CD4-positive, alpha-beta T cell treated with Interleukin-15 for 4 hours (primary cell): ENCODE data around the gene DOK7.
"Not testable (repeated sequence)": the region's sequence is repeated elsewhere in the genome, so short reads cannot be mapped to it uniquely, and the experiment has no call there.

ENCODE experiments used
- DNase-seq: peaks from one replicate; pipeline ENCODE4 v3.0.0-alpha.2; 2020; ENCODE audit warnings: low spot score

The DOK7 gene

GRCh38 chr4:3442959-3443749 is 20.0 kb upstream of the DOK7 start:
- peak; percentile 51 for DNase-seq

- no peak for DNase-seq
These were observed 19.3 kb upstream of the DOK7 start for GRCh38 chr4:3443750-3444309.

DNA sequence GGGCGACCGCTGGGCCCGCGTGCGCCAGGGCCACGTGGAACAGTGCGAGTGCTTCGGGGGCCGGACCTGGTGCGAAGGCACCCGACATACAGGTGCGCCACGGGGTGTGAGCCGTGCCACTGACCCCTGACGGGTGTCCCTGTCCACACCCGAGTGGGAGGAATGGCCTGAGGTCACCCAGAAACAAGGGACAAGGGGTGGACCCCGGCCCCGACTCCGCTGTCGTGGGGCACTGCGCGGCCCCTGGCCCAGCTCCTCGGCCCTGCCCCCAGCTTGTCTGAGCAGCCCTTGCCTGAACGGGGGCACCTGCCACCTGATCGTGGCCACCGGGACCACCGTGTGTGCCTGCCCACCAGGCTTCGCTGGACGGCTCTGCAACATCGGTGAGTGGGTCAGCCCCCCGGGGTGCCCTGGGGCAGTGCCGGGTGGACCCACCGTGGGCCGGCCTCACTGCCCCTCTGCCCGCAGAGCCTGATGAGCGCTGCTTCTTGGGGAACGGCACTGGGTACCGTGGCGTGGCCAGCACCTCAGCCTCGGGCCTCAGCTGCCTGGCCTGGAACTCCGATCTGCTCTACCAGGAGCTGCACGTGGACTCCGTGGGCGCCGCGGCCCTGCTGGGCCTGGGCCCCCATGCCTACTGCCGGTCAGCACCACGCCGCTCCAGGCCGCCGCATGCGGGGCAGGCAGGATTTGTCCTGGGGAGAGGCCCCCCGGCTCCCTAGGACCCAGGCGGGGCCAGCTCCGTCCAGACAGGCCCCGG is 18.6 kb upstream of the DOK7 start:
- no peak for DNase-seq

- DNase-seq = no peak
These were observed 17.8 kb upstream of the DOK7 start for GRCh38 chr4:3445111-3445820.

DNA sequence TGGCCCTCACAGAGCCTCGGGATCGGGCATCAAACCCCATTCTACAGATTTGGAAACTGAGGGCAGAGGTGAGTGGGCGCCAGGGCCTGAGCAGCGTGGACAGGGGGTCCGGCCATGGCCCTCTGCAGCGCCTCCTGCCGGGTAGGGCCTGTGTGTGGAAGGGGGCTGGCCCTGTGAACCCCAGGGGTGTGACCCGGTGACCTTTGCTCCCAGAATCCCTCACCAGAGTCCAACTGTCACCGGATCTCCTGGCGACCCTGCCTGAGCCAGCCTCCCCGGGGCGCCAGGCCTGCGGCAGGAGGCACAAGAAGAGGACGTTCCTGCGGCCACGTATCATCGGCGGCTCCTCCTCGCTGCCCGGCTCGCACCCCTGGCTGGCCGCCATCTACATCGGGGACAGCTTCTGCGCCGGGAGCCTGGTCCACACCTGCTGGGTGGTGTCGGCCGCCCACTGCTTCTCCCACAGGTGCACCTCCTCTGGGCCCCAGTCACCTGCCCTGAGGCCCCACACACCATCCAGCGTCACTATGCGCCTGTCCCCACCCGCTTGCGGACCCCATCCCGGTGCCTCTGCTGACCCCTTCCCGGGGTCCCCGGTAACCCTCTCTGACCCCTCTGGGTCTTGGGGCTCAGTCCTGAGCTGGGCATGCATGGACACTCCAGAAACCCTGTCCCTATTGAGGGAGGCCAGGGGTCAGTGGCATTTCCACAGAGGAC is 17.1 kb upstream of the DOK7 start:
- no peak for DNase-seq

GRCh38 chr4:3446631-3447320 is 16.3 kb upstream of the DOK7 start:
- no peak for DNase-seq

GRCh38 chr4:3447431-3448395 is 15.4 kb upstream of the DOK7 start:
- DNase-seq = no peak

- DNase-seq = no peak
These were observed 14.0 kb upstream of the DOK7 start for GRCh38 chr4:3449047-3449573.

DNA sequence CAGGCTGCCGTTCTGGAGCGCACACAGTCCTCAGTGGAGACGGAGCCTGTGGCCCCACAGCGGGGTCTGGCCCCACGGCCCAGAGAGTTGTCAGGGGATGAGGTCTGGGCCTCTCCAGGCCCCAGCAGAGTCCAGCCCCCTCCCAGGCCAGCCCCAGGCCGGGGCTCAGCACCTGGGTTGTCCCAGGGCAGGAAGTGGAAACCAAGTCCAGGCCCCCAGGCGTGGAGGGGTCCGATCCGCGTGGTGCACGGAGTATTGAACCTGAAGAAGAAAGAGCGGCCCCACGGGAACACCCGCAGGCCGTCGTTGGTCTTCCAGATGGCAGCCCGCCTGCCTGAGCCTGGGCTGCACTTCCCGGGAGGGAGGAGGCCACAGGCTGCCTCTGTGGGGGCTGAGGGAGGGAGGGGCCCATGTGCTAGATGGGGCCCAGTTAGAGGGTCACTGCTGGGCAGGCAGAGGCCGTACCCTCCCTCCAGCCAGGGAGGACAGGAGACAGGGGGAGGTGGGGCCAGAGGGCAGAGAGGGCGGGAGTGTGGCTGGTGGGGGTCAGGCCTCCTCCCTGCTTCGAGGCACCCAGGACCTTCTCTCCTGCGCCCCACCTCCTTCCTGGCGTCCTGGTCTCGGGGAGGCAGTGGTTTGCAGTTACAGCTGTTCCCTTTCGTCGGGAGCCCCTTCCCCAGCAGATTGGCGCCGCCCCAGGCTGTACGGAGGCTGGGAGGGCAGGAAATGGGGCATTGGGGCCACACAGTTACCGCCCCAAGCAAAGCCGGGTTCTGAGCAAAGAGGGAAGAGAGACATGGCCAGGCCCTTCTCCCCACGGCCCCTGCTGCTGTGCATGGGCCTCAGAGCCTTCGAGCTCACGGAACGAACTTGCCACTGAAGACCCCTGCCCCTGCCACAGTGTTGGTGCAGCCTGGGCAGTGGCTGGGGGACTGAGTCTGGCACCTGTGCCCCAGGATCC is 13.3 kb upstream of the DOK7 start:
- DNase-seq = no peak

DNA sequence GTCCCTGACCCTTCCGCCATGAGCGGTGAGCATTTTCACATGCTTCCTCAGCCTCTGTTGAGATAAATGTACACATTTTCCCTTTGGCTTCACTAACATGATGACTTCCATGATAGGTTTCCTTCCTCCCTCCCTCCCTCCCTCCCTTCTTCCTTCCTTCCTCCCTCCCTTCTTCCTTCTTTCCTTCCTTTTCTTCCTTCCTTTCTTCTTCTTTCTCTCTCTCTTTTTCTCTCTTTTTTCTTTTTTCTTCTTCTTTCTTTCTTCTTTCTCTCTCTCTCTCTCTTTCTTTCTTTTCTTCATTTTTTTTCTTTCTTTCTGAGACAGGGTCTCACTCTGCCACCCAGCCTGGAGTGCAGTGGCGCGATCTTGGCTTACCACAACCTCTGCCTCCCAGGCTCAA is 12.5 kb upstream of the DOK7 start:
- DNase-seq = no peak

- no peak for DNase-seq
These were observed 11.2 kb upstream of the DOK7 start for GRCh38 chr4:3451956-3452355.

DNA sequence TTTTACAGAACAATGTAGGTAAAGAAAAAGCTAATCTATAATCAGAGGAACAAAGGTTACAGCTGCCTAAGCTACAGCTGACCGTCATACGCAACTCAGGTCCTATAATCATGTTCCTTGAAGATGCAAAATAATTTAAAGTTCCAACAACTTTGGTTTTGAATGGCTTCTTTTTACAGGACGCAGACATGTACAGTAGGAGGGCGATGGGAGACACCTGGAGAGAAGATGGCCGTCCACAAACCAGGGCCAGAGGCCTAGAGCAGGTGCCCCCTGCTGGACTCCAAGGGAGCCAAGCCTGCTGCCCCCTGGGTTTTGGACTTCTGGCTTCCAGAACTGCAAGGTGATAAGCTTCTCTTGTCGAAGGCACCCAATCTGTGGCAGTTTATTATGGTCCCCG is 10.7 kb upstream of the DOK7 start:
- no peak for DNase-seq

- DNase-seq = not testable (repeated sequence)
These were observed 7.5 kb upstream of the DOK7 start for GRCh38 chr4:3455596-3455995.

DNA sequence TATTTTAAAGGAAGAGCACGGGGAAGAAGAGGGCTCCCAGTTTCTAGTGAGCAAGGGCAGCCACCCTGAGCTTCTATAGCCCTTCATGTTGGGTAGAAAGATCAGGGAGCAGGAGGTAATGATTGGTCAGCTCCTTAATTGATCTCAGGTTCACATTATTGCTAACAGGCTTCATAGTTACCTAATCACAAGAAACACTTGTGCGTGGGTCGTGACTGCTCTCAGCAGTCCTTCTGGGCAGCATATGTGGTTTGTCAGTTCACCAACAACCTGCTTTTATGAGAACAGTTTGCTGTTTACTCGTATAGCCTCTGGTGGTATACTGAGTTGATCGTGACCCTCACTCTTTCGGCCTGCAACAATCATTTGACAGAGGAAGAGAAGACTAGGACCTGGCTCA is 4.7 kb upstream of the DOK7 start:
- no peak for DNase-seq

DNA sequence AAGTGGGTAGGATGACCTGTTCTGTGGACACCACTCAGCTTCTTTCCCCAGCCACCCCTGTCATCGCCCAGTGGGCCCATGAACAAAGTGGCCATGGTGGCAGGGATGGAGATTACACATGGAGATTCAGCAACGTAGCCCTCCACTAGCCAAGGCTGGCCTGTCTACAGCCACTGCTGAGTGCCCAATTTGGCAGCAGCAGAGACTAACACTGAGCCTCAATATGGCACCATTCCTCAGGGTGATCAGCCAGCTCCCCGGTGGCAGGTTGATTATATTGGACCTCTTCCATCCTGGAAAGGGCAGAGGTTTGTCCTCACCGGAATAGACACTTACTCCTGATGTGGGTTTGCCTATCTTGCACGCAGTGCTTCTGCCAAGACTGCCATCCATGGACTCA is 4.0 kb upstream of the DOK7 start:
- DNase-seq = not testable (repeated sequence)

- no peak for DNase-seq
These were observed 2.2 kb upstream of the DOK7 start for GRCh38 chr4:3460926-3461325.

DNA sequence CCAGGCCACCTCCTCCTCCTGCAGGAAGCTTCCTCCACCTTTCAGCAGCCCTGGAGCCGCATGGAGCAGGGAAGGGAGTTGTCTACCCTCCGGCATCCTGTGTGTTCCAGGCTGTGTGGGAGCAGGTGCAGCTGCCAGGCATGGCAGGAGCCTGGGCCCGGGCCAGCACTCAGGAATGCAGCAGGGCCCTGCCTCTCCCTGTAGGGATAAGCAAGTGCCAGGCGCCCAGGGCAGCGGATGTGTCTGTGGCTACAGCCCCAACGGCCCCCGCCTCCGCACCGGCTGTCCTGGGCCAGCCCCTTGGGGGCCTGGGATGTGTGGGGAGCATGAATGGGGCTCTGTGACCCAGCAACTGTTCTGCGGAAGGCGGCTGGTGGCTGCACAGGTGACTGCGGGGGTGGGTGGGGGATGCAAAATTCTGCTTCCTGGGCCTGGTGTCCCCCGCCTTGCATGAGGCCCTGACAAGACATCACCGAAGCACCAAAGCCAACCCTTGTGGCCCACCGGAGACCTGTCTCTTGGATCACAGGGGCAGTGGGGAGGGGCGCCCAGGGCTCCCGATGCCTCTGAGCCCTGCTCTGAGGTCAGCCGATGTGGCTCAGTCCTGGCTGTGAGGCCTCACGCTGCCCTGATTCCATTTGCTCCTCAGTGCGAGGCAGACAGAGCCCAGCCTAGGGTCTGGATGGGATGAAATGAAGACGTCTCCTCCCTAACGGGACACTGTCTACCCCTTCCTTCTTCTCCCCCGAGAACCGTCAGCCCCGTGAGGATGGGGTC is 1.4 kb upstream of the DOK7 start:
- no peak for DNase-seq

GRCh38 chr4:3462321-3462789 is 751 bp upstream of the DOK7 start:
- no peak for DNase-seq
